Activated CD8-positive, alpha-beta memory T cell treated with anti-CD3 and anti-CD28 coated beads, Interleukin-2, amount 50 U/mL, for 24 hours (primary cell): Measurements from ENCODE around the gene STK35.
"Not testable (repeated sequence)": the region's sequence is repeated elsewhere in the genome, so short reads cannot be mapped to it uniquely, and the experiment has no call there.

ENCODE experiments used
- DNase-seq: peaks from one replicate; pipeline ENCODE4 v3.0.0-alpha.2; 2020; ENCODE audit errors: extremely low read depth

Gene STK35

GRCh38 chr20:2162823-2163166, 61.2 kb downstream of the STK35 start:
- DNase-seq, result no peak

- DNase-seq, result no peak
Measured at GRCh38 chr20:2163312-2163711, 61.7 kb downstream of the STK35 start.

GRCh38 chr20:2163757-2164156, 62.1 kb downstream of the STK35 start:
- no peak for DNase-seq

GRCh38 chr20:2164421-2164820, 62.8 kb downstream of the STK35 start:
- no peak for DNase-seq

GRCh38 chr20:2164966-2165365, 63.3 kb downstream of the STK35 start:
- no peak for DNase-seq

- no peak for DNase-seq
Measured at GRCh38 chr20:2165871-2166270, 64.2 kb downstream of the STK35 start.

- DNase-seq, result no peak
Measured at GRCh38 chr20:2167112-2167511, 65.5 kb downstream of the STK35 start.

- no peak for DNase-seq
Measured at GRCh38 chr20:2168946-2169345, 67.3 kb downstream of the STK35 start.

- DNase-seq, result no peak
Measured at GRCh38 chr20:2169456-2170088, 67.9 kb downstream of the STK35 start.

- DNase-seq, result no peak
Measured at GRCh38 chr20:2170404-2170803, 68.8 kb downstream of the STK35 start.

- no peak for DNase-seq
Measured at GRCh38 chr20:2171266-2171790, 69.7 kb downstream of the STK35 start.

GRCh38 chr20:2171840-2172239, 70.2 kb downstream of the STK35 start:
- DNase-seq, result not testable (repeated sequence)

- peak; percentile 20 for DNase-seq
Measured at GRCh38 chr20:2172305-2173175, 70.9 kb downstream of the STK35 start.

GRCh38 chr20:2173186-2173585, 71.6 kb downstream of the STK35 start:
- no peak for DNase-seq

- DNase-seq, result no peak
Measured at GRCh38 chr20:2174067-2174466, 72.4 kb downstream of the STK35 start.

- DNase-seq, result no peak
Measured at GRCh38 chr20:2176946-2177345, 75.3 kb downstream of the STK35 start.

GRCh38 chr20:2178318-2179232, 76.9 kb downstream of the STK35 start:
- DNase-seq, result no peak

GRCh38 chr20:2179233-2179580, 77.6 kb downstream of the STK35 start:
- no peak for DNase-seq

- DNase-seq, result no peak
Measured at GRCh38 chr20:2179949-2180348, 78.3 kb downstream of the STK35 start.

- DNase-seq, result no peak
Measured at GRCh38 chr20:2183381-2183780, 81.8 kb downstream of the STK35 start.

GRCh38 chr20:2184933-2185332, 83.3 kb downstream of the STK35 start:
- DNase-seq, result not testable (repeated sequence)

- DNase-seq, result no peak
Measured at GRCh38 chr20:2195614-2196013, 94.0 kb downstream of the STK35 start.
